Body of pancreas (tissue), 4 donors: ENCODE measurements around the gene SLC9A9.

ENCODE experiments used
- POLR2A ChIP-seq, 3 donors: fragments of 450-650 bp; IDR thresholded peaks; one replicate each; pipeline ENCODE4 v1.6.1; 2016; ENCODE audit warnings: antibody characterized with exemption in 3 of 3, mild to moderate bottlenecking in 2 of 3
- TF ChIP-seq, protein P1 (sequence below), 7 experiments: fragments of 450-650 bp in 4 of 7; fragments of 200-600 bp in 3 of 7; sonication (generic) in 3 of 7; IDR thresholded peaks; one replicate each; pipeline ENCODE4 v1.5.1; 2016 to 2019; ENCODE audit warnings: antibody characterized with exemption in 7 of 7

DNA sequence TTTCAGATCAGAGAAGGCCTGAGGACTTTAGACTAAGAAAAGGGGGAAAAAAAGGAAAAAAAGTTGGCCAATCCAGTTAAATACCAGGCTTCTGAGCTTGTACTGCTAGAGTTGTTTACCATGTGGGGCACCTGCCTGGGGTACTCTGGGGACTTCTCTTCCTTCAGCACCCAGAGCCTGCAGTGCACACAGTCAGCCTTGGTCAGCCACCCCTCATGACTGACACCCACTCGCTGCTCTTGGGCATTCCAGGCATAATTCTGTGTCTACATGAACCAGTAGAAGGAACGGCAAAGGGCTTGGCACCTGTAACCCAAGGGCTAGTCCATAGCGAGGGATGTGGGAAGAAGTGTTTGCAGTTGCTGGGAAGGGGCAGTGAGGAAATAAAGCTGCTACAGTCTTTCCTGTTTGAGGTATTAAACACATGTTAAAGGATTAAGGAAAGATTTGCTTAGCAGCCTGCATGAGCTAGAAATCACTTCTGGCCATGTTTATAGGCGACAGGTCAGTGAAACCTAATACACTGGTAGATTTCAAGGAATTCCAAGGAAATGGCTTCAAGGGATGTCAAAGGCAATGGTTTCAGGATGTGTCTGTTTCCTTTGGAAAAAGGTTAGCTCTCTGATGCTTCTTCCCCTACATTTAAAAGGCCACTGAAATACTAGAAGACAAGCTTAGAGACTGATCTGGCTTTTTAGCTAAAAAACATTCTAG lies 496.2 kb downstream of the SLC9A9 start:
- TF ChIP-seq, protein P1, sequence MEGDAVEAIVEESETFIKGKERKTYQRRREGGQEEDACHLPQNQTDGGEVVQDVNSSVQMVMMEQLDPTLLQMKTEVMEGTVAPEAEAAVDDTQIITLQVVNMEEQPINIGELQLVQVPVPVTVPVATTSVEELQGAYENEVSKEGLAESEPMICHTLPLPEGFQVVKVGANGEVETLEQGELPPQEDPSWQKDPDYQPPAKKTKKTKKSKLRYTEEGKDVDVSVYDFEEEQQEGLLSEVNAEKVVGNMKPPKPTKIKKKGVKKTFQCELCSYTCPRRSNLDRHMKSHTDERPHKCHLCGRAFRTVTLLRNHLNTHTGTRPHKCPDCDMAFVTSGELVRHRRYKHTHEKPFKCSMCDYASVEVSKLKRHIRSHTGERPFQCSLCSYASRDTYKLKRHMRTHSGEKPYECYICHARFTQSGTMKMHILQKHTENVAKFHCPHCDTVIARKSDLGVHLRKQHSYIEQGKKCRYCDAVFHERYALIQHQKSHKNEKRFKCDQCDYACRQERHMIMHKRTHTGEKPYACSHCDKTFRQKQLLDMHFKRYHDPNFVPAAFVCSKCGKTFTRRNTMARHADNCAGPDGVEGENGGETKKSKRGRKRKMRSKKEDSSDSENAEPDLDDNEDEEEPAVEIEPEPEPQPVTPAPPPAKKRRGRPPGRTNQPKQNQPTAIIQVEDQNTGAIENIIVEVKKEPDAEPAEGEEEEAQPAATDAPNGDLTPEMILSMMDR (IDR thresholded peaks at IDR 0.05), result no peak
- TF ChIP-seq POLR2A (IDR thresholded peaks at IDR 0.05), result no peak
